K562 (cell line): Measurements from ENCODE around the gene PLAGL1. TPM values are rescaled to one million over a fixed set of nuclear protein-coding genes. Genes with fewer than 3 reads are reported as not detected.

ENCODE experiments used
- ATAC-seq: fragments of 200-7000 bp; cut with Tn5 transposase; 3 replicates; pipeline ENCODE4 v1.9.1; 2020; ENCODE audit warnings: moderate library complexity
- Bru-seq: library from RNA; stranded (reverse); fragments of 400-500 nt; gene quantifications from one replicate; lab custom pipeline; 2021; lab: Mats Ljungman, UMichigan
- BruChase-seq, 2 experiments: library from RNA; stranded (reverse); fragments of 400-500 nt; gene quantifications; one replicate each; lab custom pipeline; 2021; lab: Mats Ljungman, UMichigan
- BruUV-seq: library from RNA; stranded (reverse); fragments of 400-500 nt; replicated peaks from 2 replicates; lab custom pipeline; 2021; lab: Mats Ljungman, UMichigan
- CTCF ChIA-PET: fragments of 300-600 bp; formaldehyde crosslinking; extraction: SDS; loops from one replicate; lab custom pipeline; 2021; ENCODE audit warnings: low intra/inter-chr PET ratio; lab: Yijun Ruan, JAX
- POLR2A ChIA-PET: fragments of 300-600, 350-650 bp; sonication (Branson Sonifier 250); formaldehyde crosslinking; extraction: SDS; loops from one replicate; lab custom pipeline; 2021; ENCODE audit warnings: antibody characterized with exemption, inconsistent platforms; lab: Yijun Ruan, JAX
- DNase-seq, 4 experiments: peaks; one replicate each; pipeline versions ENCODE4 v3.0.0 to v3.0.0-alpha.2; 2011 to 2018; ENCODE audit warnings: low spot score in 3 of 4, mixed read lengths in 3 of 4; ENCODE audit errors: extremely low read depth in 1 of 4
- FAIRE-seq: peaks from 2 replicates; lab custom pipeline; 2011; peaks lifted over from hg19 to GRCh38; lab: Jason Lieb, UNC
- H2AFZ ChIP-seq: 2 replicates; pipeline ENCODE4 v1.6.0; 2011; ENCODE audit warnings: low read depth, low read length, control low read depth, inconsistent platforms
- H3K27ac ChIP-seq: fragments of 200-600 bp; 3 replicates; pipeline ENCODE4 v1.8.0; 2011; ENCODE audit warnings: low read depth, mild to moderate bottlenecking, control low read depth, inconsistent platforms, low read length, moderate library complexity, mixed read lengths; ENCODE audit errors: extremely low read depth
- H3K27me3 ChIP-seq, 2 experiments: fragments of 300-600 bp in 1 of 2; 2 replicates in 1 of 2; 3 replicates in 1 of 2; pipeline versions ENCODE4 v1.6.0 to v1.8.0; 2011; ENCODE audit warnings: inconsistent platforms in 2 of 2, low read length in 2 of 2, mild to moderate bottlenecking in 1 of 2, mixed read lengths in 1 of 2, moderate library complexity in 1 of 2; ENCODE audit not compliant: control insufficient read depth in 2 of 2, insufficient read depth in 2 of 2
- H3K36me3 ChIP-seq: fragments of 300-600 bp; 3 replicates; pipeline ENCODE4 v1.8.0; 2011; ENCODE audit warnings: mild to moderate bottlenecking, low read length, inconsistent platforms; ENCODE audit not compliant: control insufficient read depth, insufficient read depth
- H3K4me1 ChIP-seq, 2 experiments: fragments of 200-600 bp in 1 of 2; replicated peaks in 1 of 2; 2 replicates in 1 of 2; 3 replicates in 1 of 2; pipeline versions ENCODE4 v1.5.1 to v1.8.0; 2011; ENCODE audit warnings: inconsistent platforms in 2 of 2, low read length in 2 of 2, mild to moderate bottlenecking in 1 of 2, mixed read lengths in 1 of 2, moderate library complexity in 1 of 2; ENCODE audit not compliant: control insufficient read depth in 2 of 2, insufficient read depth in 2 of 2
- H3K4me2 ChIP-seq: 2 replicates; pipeline ENCODE4 v1.6.1; 2011; ENCODE audit warnings: low read length, control low read depth, inconsistent platforms, mixed read lengths; ENCODE audit not compliant: insufficient read depth
- H3K4me3 ChIP-seq: fragments of 200-600 bp; sonication (generic), shearing (Covaris generic); 2 replicates; pipeline ENCODE4 v1.5.1; 2016; ENCODE audit warnings: control low read depth, inconsistent platforms
- H3K79me2 ChIP-seq: fragments of 200-600 bp; 3 replicates; pipeline ENCODE4 v1.8.0; 2011; ENCODE audit warnings: low read length, inconsistent platforms; ENCODE audit not compliant: control insufficient read depth, insufficient read depth
- H3K9ac ChIP-seq, 2 experiments: 2 replicates each; pipeline versions ENCODE4 v1.6.0 to v1.6.1; 2011; ENCODE audit warnings: low read depth in 2 of 2, low read length in 2 of 2, control low read depth in 1 of 2, inconsistent platforms in 1 of 2, mild to moderate bottlenecking in 1 of 2, mixed read lengths in 1 of 2; ENCODE audit not compliant: insufficient read depth in 1 of 2
- H3K9me1 ChIP-seq: one replicate; pipeline ENCODE4 v1.6.0; 2011; ENCODE audit warnings: inconsistent platforms, mild to moderate bottlenecking, low read length, moderate library complexity; ENCODE audit not compliant: control insufficient read depth, insufficient read depth
- H3K9me3 ChIP-seq: replicated peaks from 2 replicates; pipeline ENCODE4 v1.5.1; 2011; ENCODE audit warnings: low read depth, low read length, inconsistent platforms; ENCODE audit not compliant: control insufficient read depth, insufficient read depth
- H4K20me1 ChIP-seq: replicated peaks from 2 replicates; pipeline ENCODE4 v1.6.1; 2011; ENCODE audit warnings: low read length, inconsistent platforms, mixed read lengths; ENCODE audit not compliant: control insufficient read depth, insufficient read depth
- BACH1 ChIP-seq: fragments of 200-800 bp; sonication (Bioruptor generic); IDR thresholded peaks from 2 replicates; pipeline ENCODE4 v1.6.1; 2016; ENCODE audit warnings: missing genetic modification characterization, missing compliant biosample characterization
- LCOR ChIP-seq: sonication (generic); formaldehyde crosslinking; IDR thresholded peaks from 2 replicates; pipeline ENCODE4 v1.8.0; 2022; ENCODE audit warnings: mild to moderate bottlenecking, missing genetic modification reagents
- MAZ ChIP-seq, 2 experiments: fragments of 450-650 bp in 1 of 2; sonication (generic) in 1 of 2; formaldehyde crosslinking; IDR thresholded peaks in 1 of 2; conservative IDR thresholded peaks in 1 of 2; 2 replicates each; pipeline versions ENCODE4 v1.4.0 to v1.5.0; 2020; ENCODE audit warnings: mild to moderate bottlenecking in 1 of 2, missing genetic modification reagents in 1 of 2
- MED1 ChIP-seq: sonication (generic); formaldehyde crosslinking; IDR thresholded peaks from 2 replicates; pipeline ENCODE4 v1.8.1; 2023; ENCODE audit warnings: missing genetic modification reagents, borderline replicate concordance
- NONO ChIP-seq, 2 experiments: fragments of 200-400 bp in 1 of 2; fragments of 450-650 bp in 1 of 2; formaldehyde crosslinking in 1 of 2; IDR thresholded peaks; 2 replicates each; pipeline ENCODE4 v1.6.1; 2017; ENCODE audit warnings: low read depth in 2 of 2, mild to moderate bottlenecking in 2 of 2, moderate library complexity in 2 of 2, low read length in 1 of 2
- NR2C2 ChIP-seq, 2 experiments: fragments of 200-800 bp in 1 of 2; sonication (Bioruptor generic) in 1 of 2; sonication (generic) in 1 of 2; formaldehyde crosslinking in 1 of 2; IDR thresholded peaks; 2 replicates each; pipeline versions ENCODE4 v1.6.1 to v1.8.0; 2016 to 2022; ENCODE audit warnings: mild to moderate bottlenecking in 1 of 2, missing compliant biosample characterization in 1 of 2, missing genetic modification characterization in 1 of 2, missing genetic modification reagents in 1 of 2
- POLR2H ChIP-seq: IDR thresholded peaks from 2 replicates; pipeline ENCODE4 v1.6.1; 2016; ENCODE audit warnings: missing genetic modification characterization, low read depth, mild to moderate bottlenecking, control low read depth, missing compliant biosample characterization, moderate library complexity
- RBFOX2 ChIP-seq: fragments of 200-400 bp; formaldehyde crosslinking; IDR thresholded peaks from 2 replicates; pipeline ENCODE4 v1.6.1; 2017; ENCODE audit warnings: low read depth, mild to moderate bottlenecking, low read length, moderate library complexity
- WGBS: fragments of 100-300 bp; shearing (Covaris generic); methylation state at CpG from one replicate; pipeline ENCODE4 v1.1.6; 2016; ENCODE audit warnings: low coverage, mixed read lengths; ENCODE audit not compliant: insufficient coverage; ENCODE audit errors: missing lambda C conversion rate; 5-methylcytosine and 5-hydroxymethylcytosine counted together
- in situ Hi-C: fragments of 300-500 bp; cut with MboI; formaldehyde crosslinking; loops from 4 replicates; pipeline ENCODE4 v1.15.0; 2018; ENCODE audit warnings: inconsistent platforms, mixed read lengths
- intact Hi-C: fragments of 100-400 bp; cut with micrococcal nuclease; formaldehyde crosslinking; loops from 2 replicates; pipeline ENCODE4 v1.14.2; 2022
- long read RNA-seq, 3 experiments: library from polyadenylated mRNA in 2 of 3; library from RNA in 1 of 3; unstranded in 2 of 3; stranded (forward) in 1 of 3; transcript quantifications; one replicate each; pipeline ENCODE4 v2.0.0, GENCODE V29; 2019 to 2022
- polyA minus RNA-seq, 3 experiments: library from RNA; depleted of rRNA, polyadenylated mRNA; stranded (reverse); fragments of >200 nt; gene quantifications; 2 replicates each; pipeline ENCODE4 v1.2.3, GENCODE V29; 2011
- polyA plus RNA-seq, 8 experiments: library from polyadenylated mRNA; depleted of rRNA in 4 of 8; stranded (reverse) in 5 of 8; unstranded in 3 of 8; fragments of >200 nt; fragmentation: Nextera tagmentation in 2 of 8; fragmentation: Illumina TruSeq in 1 of 8; extraction: Ambion mirVana in 2 of 8; extraction: Trizol in 1 of 8; gene quantifications; 2 replicates each; pipeline versions ENCODE4 v1.2.1 to v1.2.3, GENCODE V29; 2011 to 2014; ENCODE audit warnings: inconsistent platforms in 1 of 8, missing spikeins in 1 of 8
- total RNA-seq, 7 experiments: library from RNA; depleted of rRNA in 6 of 7; stranded (reverse); fragments of >200 nt in 6 of 7; fragmentation: Illumina TruSeq in 2 of 7; extraction: Trizol in 2 of 7; gene quantifications; 2 replicates each; pipeline versions ENCODE4 v1.2.1 to v1.2.3, GENCODE V29; 2011 to 2021; ENCODE audit warnings: low replicate concordance in 1 of 7
- TF ChIP-seq, protein P1 (sequence below), 2 experiments: IDR thresholded peaks; 2 replicates each; pipeline ENCODE4 v1.6.1; 2012; ENCODE audit warnings: improper control_type of control experiment in 2 of 2, low read depth in 2 of 2, low read length in 2 of 2, borderline replicate concordance in 1 of 2
- TF ChIP-seq, protein P2 (sequence below), 2 experiments: IDR thresholded peaks; 2 replicates each; pipeline ENCODE4 v1.6.1; 2011; ENCODE audit warnings: borderline replicate concordance in 1 of 2, control low read depth in 1 of 2, low read depth in 1 of 2, low read length in 1 of 2, mild to moderate bottlenecking in 1 of 2, mixed read lengths in 1 of 2, moderate library complexity in 1 of 2; ENCODE audit not compliant: insufficient read depth in 1 of 2, insufficient read length in 1 of 2, poor library complexity in 1 of 2, severe bottlenecking in 1 of 2; ENCODE audit errors: extremely low read depth in 1 of 2

Gene PLAGL1
- 37.8 and 55.0 TPM in 2 replicates for total RNA-seq (2011; cell fraction: chromatin; rRNA removed; ENCODE audit: low replicate concordance)
- total RNA-seq (2011; cell fraction: nucleolus; rRNA removed): 16.5 and 17.4 TPM in 2 replicates
- 44.0 and 76.9 TPM in 2 replicates for total RNA-seq (2011; cell fraction: nucleoplasm; rRNA removed)
- total RNA-seq (2014; rRNA removed) (11.7 and 14.8 TPM in 2 replicates), total RNA-seq (2014; rRNA removed; fragmentation: Illumina TruSeq; extraction: Trizol) (11.0 and 11.5 TPM in 2 replicates), total RNA-seq (2015; rRNA removed; fragmentation: Illumina TruSeq; extraction: Trizol) (13.2 and 15.1 TPM in 2 replicates), total RNA-seq (2021) (26.2 and 27.0 TPM in 2 replicates), polyA plus RNA-seq (2011; rRNA removed) (18.9 and 53.9 TPM in 2 replicates), polyA plus RNA-seq (2014; fragmentation: Illumina TruSeq; extraction: Trizol) (27.4 and 29.6 TPM in 2 replicates), polyA plus RNA-seq (2014; fragmentation: Nextera tagmentation; extraction: Ambion mirVana) (1 to 10 TPM; 4.9 to 5.9 TPM), polyA plus RNA-seq (2014; rRNA removed) (18.7 and 19.6 TPM in 2 replicates), polyA minus RNA-seq (2011; rRNA and poly(A)+ RNA removed) (20.9 and 39.9 TPM in 2 replicates), Bru-seq, nascent RNA (percentile 59 among the genes with signal in this experiment), BruChase-seq, experiment 1, labeled RNA remaining after a 2-hour chase (percentile 61 among the genes with signal in this experiment), BruChase-seq, experiment 2, labeled RNA remaining after a 6-hour chase (percentile 56 among the genes with signal in this experiment)
- polyA plus RNA-seq (2011; cell fraction: cytosol; rRNA removed): 11.7 and 22.0 TPM in 2 replicates
- polyA plus RNA-seq (2011; cell fraction: nucleus; rRNA removed): 111 and 133 TPM in 2 replicates
- polyA plus RNA-seq (2012): 30.7 and 36.6 TPM in 2 replicates
- polyA minus RNA-seq (2011; cell fraction: cytosol; rRNA and poly(A)+ RNA removed): 6.9 and 18.7 TPM in 2 replicates
- 32.3 and 88.7 TPM in 2 replicates for polyA minus RNA-seq (2011; cell fraction: nucleus; rRNA and poly(A)+ RNA removed)
- long read RNA-seq, experiment 1, partial matches to known transcripts: 2 of 22 reads
- long read RNA-seq, experiment 1, other reads (novel, unspliced or antisense): 17 of 22 reads
- long read RNA-seq, experiment 2, partial matches to known transcripts: 1 of 8 reads
- long read RNA-seq, experiment 2, other reads (novel, unspliced or antisense): 6 of 8 reads
- long read RNA-seq, experiment 3, partial matches to known transcripts: 1 of 5 reads
- long read RNA-seq, experiment 3, other reads (novel, unspliced or antisense): 2 of 5 reads

DNA sequence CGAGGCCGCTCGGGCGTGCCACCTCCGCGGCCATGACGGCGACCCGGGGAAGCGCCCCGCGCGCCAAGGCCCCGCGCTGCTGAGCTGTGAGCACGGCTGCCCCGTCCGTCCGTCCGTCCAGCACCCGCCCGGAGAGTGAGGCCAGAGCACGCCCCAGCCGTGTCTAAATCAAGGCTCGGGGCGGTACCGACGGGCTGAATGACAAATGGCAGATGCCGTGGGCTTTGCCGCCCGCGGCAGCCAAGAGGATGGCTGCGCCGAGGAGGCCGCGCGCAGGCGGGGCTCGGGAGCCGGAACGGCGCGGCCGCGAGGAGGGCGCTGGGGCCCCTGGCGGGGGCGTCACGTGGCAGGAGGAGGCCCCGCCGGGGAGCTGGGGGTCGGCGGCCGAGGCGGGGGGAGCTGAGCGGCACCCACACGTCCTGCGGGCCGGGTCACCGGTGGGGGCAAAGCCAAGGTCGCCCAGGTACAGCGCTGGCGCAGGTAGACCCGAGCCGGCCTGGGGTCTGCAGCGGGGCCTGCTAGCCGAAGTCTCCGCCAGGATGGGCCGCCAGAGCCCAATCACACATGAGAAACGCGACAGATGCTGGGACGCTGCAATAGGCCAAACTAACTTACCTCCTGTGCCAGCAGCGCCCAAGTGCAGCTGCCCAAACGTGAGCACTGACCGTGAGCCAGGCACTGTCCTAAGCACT is at the start of gene PLAGL1:
Gene PLAGL1, minus strand, starts transcription at position 140 of the 692 bp plus-strand sequence. CDS start 60,123 bp downstream, outside the sequence.
- CTCF ChIA-PET: no interaction called here
- Histone ChIP-seq H3K9ac (peak within 1 kb of the TSS; percentile 60 to 91), H4K20me1 (no peaks in the 10 kb centered on the region), H3K36me3 (no peaks in the 10 kb centered on the region; the same call in 2 of the 3 replicates), H3K4me1 (peaks cover 0 to 11% of the 10 kb centered on the region in 2 experiments; a peak in 2 of 5 replicates), H3K9me1 (no peaks in the 10 kb centered on the region), H3K9me3 (no peaks in the 10 kb centered on the region), H3K79me2 (peaks cover 37% of the 10 kb centered on the region), H3K4me2 (peak within 1 kb of the TSS; percentile 60), H3K4me3 (peak within 1 kb of the TSS; percentile 56), H3K27ac (peak within 1 kb of the TSS; percentile 47), H3K27me3 (no peaks in the 10 kb centered on the region), H2AFZ (peak within 1 kb of the TSS; percentile 75)
- ATAC-seq (peak; percentile 89), FAIRE-seq (no peak), DNase-seq (peak; percentile 53 to 74 (median 58))
- 37% methylated on average over 54 of the region's 75 CpGs for WGBS
- in situ Hi-C loops (no loop called here), intact Hi-C loops (no loop called here)
- POLR2A ChIA-PET: interaction anchor here (0.6 to 1.6 kb wide), 3 partner anchors 67 to 1727 kb away, joined by 3 to 5 read pairs (median 3); no protein-coding TSS in a partner anchor
- BruUV-seq: no TSS peak
- TF ChIP-seq, protein P1, sequence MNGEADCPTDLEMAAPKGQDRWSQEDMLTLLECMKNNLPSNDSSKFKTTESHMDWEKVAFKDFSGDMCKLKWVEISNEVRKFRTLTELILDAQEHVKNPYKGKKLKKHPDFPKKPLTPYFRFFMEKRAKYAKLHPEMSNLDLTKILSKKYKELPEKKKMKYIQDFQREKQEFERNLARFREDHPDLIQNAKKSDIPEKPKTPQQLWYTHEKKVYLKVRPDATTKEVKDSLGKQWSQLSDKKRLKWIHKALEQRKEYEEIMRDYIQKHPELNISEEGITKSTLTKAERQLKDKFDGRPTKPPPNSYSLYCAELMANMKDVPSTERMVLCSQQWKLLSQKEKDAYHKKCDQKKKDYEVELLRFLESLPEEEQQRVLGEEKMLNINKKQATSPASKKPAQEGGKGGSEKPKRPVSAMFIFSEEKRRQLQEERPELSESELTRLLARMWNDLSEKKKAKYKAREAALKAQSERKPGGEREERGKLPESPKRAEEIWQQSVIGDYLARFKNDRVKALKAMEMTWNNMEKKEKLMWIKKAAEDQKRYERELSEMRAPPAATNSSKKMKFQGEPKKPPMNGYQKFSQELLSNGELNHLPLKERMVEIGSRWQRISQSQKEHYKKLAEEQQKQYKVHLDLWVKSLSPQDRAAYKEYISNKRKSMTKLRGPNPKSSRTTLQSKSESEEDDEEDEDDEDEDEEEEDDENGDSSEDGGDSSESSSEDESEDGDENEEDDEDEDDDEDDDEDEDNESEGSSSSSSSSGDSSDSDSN (IDR thresholded peaks at IDR 0.05; ENCODE audit: borderline replicate concordance in 1 of 2, low read depth in 2 of 2, low read length in 2 of 2): 0 out of 4 replicates have a peak, but pooled peaks of 1 of the 2 experiments have one; percentile 33
- TF ChIP-seq, protein P2, sequence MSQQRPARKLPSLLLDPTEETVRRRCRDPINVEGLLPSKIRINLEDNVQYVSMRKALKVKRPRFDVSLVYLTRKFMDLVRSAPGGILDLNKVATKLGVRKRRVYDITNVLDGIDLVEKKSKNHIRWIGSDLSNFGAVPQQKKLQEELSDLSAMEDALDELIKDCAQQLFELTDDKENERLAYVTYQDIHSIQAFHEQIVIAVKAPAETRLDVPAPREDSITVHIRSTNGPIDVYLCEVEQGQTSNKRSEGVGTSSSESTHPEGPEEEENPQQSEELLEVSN (IDR thresholded peaks at IDR 0.05; ENCODE audit: borderline replicate concordance in 1 of 2, extremely low read depth in 1 of 2, insufficient read depth in 1 of 2, insufficient read length in 1 of 2, low read depth in 1 of 2, low read length in 1 of 2, poor library complexity in 1 of 2, severe bottlenecking in 1 of 2): peak; percentile 32 to 66
- TF ChIP-seq LCOR (CRISPR knock-in tag): no peak
- TF ChIP-seq POLR2H: 0 out of 2 replicates have a peak, but pooled peaks have one; percentile 47
- TF ChIP-seq MAZ (CRISPR knock-in tag; conservative IDR thresholded peaks at IDR 0.05 in 1 of 2, IDR thresholded peaks at IDR 0.05 in 1 of 2): peak; percentile 42 to 68; a peak in 3 of 4 replicates
- TF ChIP-seq NONO (IDR thresholded peaks at IDR 0.05; ENCODE audit: low read depth in 2 of 2, low read length in 1 of 2): peak in 1 of 2 experiments; percentile 89; a peak in 2 of 4 replicates
- TF ChIP-seq BACH1: no peak
- no peak for TF ChIP-seq NR2C2 (CRISPR knock-in tag; IDR thresholded peaks at IDR 0.05)
- TF ChIP-seq NR2C2 (tag; IDR thresholded peaks at IDR 0.05): no peak
- TF ChIP-seq MED1 (CRISPR knock-in tag): no peak; the same call in 1 of the 2 replicates
- TF ChIP-seq RBFOX2: peak; percentile 91
